Renal cortex interstitium (tissue), 11 donors: Measurements from ENCODE around the gene EFHD1. TPM values are rescaled to one million over a fixed set of nuclear protein-coding genes. Genes with fewer than 3 reads are reported as not detected.

Experiments
- DNase-seq, 11 donors: peaks; one replicate each; pipeline ENCODE4 v3.0.0-alpha.2; 2013; ENCODE audit warnings: low read depth in 9 of 11, low spot score in 4 of 11; ENCODE audit errors: extremely low read depth in 1 of 11
- polyA plus RNA-seq, 3 donors: library from polyadenylated mRNA; unstranded; fragments of 120-200 nt; gene quantifications; one replicate each; pipeline ENCODE4 v1.2.1, GENCODE V29; 2013; ENCODE audit not compliant: insufficient read length in 3 of 3

The EFHD1 gene
- polyA plus RNA-seq, 3 donors: 52.4 to 73.1 (median 66.4) TPM

GRCh38 chr2:232635820-232636219 lies 2.4 kb downstream of the EFHD1 start:
- no peak for DNase-seq

- no peak for DNase-seq
Observed at GRCh38 chr2:232636788-232637420, 3.5 kb downstream of the EFHD1 start.

GRCh38 chr2:232637866-232638583 lies 4.6 kb downstream of the EFHD1 start:
- DNase-seq: no peak

GRCh38 chr2:232641153-232641848 lies 7.9 kb downstream of the EFHD1 start:
- no peak for DNase-seq

- DNase-seq: no peak
Observed at GRCh38 chr2:232643147-232643425, 9.7 kb downstream of the EFHD1 start.

- no peak for DNase-seq
Observed at GRCh38 chr2:232643813-232644347, 10.5 kb downstream of the EFHD1 start.

- DNase-seq: no peak
Observed at GRCh38 chr2:232645061-232645460, 11.7 kb downstream of the EFHD1 start.

GRCh38 chr2:232646726-232647125 lies 13.3 kb downstream of the EFHD1 start:
- DNase-seq: no peak

- no peak for DNase-seq
Observed at GRCh38 chr2:232647261-232647660, 13.9 kb downstream of the EFHD1 start.

- no peak for DNase-seq
Observed at GRCh38 chr2:232649033-232649432, 15.6 kb downstream of the EFHD1 start.

GRCh38 chr2:232652505-232652851 lies 19.1 kb downstream of the EFHD1 start:
- DNase-seq: no peak

- no peak for DNase-seq
Observed at GRCh38 chr2:232653441-232653840, 20.0 kb downstream of the EFHD1 start.

- no peak for DNase-seq
Observed at GRCh38 chr2:232655392-232655791, 22.0 kb downstream of the EFHD1 start.

- DNase-seq: no peak
Observed at GRCh38 chr2:232658217-232658785, 24.9 kb downstream of the EFHD1 start.

GRCh38 chr2:232659359-232659758 lies 26.0 kb downstream of the EFHD1 start:
- DNase-seq: no peak

- DNase-seq: no peak
Observed at GRCh38 chr2:232662486-232663260, 29.3 kb downstream of the EFHD1 start.

- no peak for DNase-seq
Observed at GRCh38 chr2:232666051-232666805, 32.8 kb downstream of the EFHD1 start.

GRCh38 chr2:232667989-232668583 lies 34.7 kb downstream of the EFHD1 start:
- DNase-seq: no peak
